Left renal pelvis (tissue), 4 donors: Measurements from ENCODE around the gene IDI1. TPM values are rescaled to one million over a fixed set of nuclear protein-coding genes. Genes with fewer than 3 reads are reported as not detected.
"Not testable (repeated sequence)": the region's sequence is repeated elsewhere in the genome, so short reads cannot be mapped to it uniquely, and the experiment has no call there.

Experiments used
- DNase-seq, 4 donors: peaks; one replicate each; pipeline ENCODE4 v3.0.0-alpha.2; 2013; ENCODE audit warnings: low read depth in 4 of 4, low spot score in 3 of 4
- polyA plus RNA-seq, 4 donors: library from polyadenylated mRNA; unstranded; fragments of 120-200 nt; gene quantifications; one replicate each; pipeline ENCODE4 v1.2.1, GENCODE V29; 2013; ENCODE audit not compliant: insufficient read length in 4 of 4

IDI1 gene
- polyA plus RNA-seq = 10 to 100 TPM; 49.0 to 81.4 (median 70.4) TPM

DNA sequence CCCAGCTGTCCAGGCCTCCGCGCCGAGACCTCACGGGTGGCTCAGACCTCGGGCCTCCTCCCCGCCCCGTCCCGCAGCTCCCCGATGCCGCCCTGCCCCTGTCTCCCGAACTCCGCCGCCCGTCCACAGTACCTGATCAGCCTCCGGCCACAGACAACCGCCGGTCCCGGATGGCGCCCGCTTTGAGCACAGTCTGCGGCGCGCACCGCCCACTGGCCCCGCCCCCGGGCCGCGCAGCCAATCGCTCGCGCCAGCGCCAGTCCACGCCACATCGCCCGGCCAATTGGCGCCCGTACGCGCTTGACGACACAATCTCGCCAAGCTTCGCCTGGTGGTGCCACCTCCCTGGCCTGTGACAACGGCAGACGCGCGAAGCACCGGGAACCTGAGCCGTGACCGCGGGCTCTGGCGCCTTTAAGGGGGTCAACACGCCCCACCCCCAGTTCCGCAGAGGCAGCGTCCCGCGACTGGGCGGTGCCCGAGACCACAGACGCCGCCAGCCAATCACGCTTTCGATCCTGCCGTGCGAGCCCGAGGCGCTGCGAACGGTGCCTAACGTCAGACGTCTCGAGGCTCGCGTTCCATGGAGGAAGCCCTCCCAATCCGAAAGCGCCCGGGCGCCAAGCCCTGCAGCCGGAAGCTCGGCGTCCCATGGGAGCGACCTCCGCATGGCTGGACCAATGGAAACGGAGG is at the start of gene IDI1:
Gene IDI1 (minus strand): TSS at position 388 of the 693 bp plus-strand sequence. CDS start 116 bp downstream, at position 272.
- peak; percentile 92 to 96 (median 96) for DNase-seq

DNA sequence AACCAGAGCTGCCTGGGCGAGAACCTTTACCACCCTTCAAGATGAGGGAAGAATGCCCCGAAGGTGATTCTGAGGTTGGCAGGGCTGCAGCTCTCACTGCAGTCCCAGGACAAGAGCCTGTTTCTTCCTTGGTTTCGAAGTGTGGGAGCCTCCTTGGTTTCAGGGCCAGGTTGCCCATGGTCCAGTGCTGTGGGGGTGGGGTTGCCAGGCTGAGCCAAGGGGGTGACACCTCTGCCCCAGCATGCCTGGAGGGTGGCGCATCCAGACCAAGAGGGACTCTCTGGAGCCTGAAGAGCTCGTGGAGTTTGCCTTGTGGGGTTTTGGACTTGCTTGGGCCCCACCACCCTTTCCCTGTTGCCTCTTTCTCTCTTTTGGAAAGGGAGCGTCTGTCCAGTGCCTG is 48.5 kb upstream of the IDI1 start:
- DNase-seq = no peak

DNA sequence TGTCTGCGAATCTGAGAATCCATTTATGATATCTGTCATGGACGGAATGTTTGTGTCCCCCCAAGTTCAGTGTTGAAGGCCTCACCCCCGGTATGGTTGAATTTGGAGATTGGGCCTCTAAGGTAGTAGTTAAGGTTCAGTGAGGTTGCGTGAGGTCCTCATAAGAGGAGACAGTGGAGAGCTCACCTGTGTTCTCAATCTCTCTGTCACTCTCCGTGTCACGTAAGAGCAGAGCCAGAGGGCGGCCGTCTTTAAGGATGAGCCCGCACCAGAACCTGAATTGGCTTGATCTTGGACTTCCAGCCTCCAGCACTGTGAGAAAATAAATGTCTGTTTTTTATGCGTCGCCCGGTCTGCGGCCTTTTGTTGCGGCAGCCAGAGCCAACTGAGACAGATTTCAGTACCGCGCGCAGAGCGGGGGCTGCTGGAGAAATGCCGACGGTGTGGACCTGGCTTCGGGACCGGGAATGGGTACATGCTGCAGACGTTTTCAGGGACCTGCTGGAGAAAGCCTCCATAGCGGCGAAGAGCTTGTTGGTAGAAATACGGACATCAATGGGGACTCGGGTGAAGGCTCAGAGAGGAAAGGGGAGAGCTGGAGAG is 47.5 kb upstream of the IDI1 start:
- no peak for DNase-seq

DNA sequence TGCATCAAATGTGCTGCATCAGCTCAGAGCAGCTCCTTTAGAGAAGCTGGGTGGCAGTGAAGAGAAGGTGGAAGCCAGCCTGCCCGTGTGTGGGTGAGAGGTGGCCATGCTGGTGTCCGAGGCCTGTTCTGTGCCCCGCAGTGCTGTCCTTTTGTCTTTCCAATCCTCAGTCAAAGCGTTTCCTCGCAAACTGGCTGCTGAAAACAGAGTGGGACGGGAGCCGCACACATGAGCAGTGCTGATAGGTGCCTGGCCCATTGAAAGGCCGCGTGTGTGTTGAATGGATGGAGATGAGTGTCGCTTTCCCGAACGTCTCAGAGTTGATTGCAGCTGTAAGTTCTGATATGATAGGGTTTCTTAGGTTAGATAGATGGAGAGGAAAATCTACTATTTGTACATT is 46.6 kb upstream of the IDI1 start:
- DNase-seq = no peak

DNA sequence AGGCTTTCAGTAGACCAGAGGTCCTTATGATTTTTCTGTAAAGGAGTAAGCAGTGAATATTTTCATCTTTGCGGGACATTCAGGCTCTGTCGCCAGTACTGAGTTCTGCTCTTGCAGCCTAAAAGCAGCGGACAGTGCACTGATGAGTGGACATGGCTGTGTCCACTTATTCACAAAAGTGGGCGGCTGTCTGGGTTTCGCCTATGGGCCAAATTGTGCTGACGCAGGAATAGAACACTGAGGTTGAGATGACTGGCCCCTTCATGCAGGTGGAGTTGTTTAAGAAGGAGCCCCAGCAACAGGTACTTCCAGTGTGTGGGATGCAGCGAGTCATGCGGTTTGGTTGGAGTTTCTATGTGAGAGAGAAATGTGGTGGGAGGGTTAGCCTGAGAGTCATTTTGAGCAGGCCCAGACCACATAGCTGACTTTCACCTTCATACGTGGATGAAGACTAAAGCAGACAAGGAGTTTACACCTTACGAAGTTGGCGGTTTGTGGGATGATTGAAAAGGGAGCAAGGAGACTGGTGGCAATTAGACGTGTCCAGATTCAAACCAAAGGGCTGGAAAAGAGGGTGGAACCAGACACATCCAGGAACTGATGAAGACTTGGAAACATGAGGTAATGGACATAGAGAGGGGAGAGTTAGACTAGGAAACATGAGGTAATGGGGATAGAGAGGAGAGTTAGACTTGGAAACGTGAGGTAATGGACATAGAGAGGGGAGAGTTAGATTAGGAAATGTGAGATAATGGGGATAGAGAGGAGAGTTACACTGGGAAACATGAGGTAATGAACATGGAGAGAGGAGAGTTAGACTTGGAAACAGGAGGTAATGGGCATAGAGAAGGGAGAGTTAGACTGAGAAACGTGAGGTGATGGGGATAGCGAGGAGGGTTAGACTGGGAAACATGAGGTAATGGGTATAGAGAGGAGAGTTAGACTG is 45.5 kb upstream of the IDI1 start:
- no peak for DNase-seq

DNA sequence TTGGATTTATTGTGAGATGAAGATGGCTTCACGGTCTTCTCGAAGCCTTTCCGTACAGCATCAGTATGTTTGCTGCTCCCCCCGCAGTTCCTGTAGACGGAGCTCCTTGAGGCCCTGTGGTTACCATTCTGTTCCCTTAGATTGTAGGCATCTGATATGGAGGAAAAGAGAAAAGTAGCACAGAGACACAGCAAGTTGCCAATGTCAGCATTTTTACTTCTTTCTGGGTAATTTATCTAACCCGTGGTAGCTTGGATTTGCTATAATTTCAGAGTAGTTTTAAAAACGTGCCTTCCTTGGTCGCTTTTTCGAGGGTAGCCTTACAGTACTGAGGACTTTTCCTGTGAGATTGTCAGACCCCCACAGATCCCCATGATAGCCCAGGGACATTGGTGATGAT is 44.8 kb upstream of the IDI1 start:
- DNase-seq = no peak

DNA sequence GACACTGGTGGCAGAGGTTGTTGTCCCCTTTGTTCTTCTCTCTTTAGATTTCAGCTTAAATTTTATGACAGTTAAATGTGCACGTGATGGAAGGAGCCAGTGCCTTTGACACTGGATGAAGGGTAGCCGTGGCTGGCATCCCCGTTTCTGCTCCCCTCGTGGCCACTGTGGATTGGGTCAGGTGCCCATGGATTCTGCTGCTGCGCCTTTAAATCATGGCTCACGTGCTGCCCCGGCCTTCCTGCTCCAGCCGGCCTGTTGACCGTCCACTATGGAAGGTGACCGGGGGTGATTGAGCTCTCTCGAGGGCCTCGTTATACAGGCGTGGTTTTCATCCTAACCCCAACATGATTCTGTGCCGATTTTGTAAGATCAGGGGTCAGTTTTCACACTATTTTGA is 41.8 kb upstream of the IDI1 start:
- no peak for DNase-seq

DNA sequence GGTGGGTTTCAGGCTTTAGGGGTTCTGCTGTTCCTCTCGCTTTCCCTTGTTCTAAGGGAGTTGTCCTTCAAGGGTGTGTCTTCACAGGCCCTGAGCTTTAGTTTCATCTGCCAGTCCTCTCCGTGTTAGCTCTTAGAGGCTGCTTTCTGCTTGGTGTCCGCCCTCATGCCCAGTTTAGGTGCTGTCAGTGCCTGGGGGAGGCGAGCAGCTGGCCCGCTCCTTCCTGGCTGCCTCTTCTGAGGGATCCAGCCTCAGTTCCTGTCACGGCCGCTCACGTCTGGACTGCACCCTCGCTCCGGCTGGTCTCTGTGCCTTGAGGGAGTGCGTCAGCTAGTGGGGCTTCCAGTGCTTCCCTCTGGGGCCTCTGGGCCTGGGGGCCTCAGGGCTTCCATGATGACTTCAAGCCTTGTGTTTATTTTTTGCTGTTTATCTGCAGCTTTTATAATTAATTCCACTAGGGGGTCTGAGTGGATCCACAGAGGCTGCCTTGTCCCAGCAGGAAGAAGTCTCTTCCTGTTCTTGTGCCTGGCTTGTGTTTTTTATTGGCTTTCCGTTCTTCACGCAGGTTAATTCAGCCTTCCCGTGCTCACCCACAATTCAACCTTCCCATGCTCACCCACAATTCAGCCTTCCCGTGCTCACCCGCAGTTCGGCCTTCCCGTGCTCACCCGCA is 40.2 kb upstream of the IDI1 start:
- DNase-seq = no peak

DNA sequence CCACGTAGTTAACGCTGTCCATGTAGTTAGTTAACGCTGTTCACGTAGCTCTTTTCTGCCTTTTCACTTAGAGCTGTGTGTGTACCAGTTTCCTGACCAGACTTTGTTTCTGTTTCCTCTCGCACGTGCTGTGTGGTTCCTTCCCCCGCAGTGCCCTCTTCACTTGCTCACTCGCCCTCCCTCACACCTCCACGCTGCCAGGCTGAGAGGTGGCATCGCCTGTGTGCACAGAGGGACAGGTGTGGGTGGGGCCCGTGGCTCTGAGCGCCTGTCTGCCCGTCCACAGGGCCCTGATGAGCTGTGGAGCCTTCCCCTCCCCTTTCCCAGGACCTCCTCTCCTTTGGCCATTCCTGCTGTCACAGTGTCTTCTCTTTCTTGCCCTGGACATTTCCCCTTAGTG is 37.9 kb upstream of the IDI1 start:
- DNase-seq = no peak

DNA sequence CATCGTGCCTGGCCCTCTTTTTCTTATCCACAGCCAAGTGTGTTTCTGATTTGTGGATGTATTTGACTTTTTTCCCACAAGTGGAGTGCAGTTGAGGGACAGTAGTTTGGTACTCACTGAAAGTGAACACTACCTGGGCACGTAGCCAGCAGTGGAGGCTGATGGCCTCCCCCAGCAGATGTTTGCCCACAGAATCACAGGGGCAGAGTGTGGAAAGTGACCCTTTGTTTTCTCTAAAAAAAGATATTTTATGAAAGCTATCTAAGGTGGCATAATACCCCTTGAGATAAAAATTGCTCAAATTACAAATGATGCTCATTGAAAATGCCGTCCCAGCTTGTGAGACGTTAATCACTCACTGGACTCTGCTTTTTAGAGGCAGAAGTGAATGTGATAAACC is 36.3 kb upstream of the IDI1 start:
- DNase-seq = no peak

DNA sequence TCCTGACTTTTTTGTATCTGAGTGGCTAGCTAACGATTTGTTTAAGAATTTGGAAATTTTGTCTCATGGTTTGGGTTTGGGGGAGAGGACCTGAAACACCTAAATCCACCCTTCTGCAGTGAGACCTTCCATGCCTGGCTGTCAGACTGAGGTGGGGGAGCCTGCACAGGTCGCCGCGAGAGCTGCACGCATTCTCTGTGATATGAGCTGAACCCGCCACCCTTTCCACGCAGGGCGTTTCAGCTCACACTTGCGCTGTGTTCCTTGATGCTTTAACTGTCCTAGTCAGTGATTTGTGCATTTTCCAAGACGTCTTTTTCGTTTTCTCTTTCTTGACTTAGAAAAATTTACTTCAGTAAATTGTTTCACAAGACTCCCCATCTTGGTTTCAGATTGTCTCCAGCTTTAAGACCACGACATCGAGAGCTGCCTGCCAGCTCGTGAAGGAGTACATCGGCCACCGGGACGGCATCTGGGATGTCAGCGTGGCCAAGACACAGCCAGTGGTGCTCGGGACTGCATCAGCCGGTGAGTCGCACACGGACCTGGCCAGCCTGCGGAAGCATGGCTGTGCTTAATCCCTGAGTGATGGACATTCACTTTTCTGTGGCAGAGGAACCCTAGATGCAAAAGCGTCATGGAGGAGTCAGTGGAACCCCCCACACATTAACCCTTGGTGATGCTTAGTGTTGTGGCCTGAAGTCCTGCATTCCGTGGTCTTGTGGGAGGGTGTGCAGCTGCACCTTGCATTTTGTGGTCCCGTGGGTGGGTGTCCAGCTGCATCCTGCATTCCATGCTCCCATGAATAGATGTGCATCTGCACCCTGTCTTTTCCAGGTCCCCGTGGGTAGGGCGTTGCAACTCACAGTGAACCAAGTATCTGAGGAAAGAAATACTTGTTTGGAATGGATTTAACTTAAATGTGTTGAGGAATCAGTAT is 35.4 kb upstream of the IDI1 start:
- DNase-seq = no peak

DNA sequence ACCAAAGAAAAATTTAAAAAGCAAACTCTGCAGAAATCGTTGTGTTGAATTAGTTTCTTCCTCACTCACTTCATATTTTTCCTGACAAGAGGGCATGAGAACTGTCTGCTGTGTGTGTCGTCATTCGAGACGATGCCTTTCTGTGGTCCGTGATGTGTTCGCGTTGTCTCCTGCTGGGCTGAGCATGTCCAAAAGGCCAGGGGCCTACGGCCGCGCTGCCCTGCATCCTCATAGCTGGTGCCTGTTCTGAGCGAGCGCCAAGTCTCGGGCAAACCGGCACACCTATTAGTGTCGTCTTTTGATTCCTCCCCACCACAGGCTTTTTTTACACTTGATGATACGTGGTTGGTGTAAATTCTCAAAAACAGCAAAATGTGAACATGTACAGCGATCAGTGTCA is 34.7 kb upstream of the IDI1 start:
- no peak for DNase-seq

DNA sequence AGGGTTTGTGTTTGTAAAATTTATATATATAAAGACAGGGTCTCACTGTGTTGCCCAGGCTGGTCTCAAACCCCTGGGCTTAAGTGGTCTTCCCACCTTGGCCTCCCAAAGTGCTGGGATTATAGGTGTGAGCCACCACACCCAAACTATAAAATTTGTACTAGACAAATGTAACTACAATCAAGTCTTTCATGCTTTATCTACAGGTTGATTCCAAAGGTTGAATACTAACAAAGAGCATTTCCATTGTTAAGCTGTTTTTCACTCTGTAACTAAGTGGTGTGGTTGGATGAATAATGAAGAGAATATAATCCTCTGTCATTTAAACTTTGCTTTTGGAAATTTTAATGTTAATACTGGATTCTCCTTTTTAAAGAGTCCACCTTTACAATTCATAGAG is 29.7 kb upstream of the IDI1 start:
- DNase-seq = no peak

DNA sequence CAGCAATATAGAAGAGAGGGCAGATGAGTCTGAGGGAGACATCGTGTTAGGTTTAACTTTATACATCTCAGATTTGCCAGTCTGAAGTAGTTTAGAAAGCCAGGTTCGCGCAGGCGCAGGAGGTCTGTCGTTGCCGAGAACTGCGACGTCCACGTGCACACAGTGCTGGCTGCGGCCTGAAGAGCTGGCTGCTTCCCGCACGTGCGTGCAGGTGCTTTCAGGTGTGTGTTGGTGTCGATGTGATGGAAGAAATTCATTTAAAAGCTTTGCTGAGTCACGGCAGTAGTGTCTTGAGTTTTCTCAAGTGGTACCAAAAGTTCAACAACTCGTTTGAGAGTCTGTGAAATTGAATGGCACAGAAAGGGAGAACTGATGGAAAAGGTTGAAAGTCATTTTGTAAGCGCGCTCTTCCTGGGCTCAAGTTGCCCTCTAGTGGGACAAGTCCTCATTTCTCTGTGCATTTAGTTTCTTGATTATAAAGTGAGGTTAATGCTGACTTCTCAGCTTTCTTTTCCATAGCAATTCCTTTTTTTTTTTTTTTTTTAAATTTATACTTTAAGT is 25.9 kb upstream of the IDI1 start:
- DNase-seq = no peak

DNA sequence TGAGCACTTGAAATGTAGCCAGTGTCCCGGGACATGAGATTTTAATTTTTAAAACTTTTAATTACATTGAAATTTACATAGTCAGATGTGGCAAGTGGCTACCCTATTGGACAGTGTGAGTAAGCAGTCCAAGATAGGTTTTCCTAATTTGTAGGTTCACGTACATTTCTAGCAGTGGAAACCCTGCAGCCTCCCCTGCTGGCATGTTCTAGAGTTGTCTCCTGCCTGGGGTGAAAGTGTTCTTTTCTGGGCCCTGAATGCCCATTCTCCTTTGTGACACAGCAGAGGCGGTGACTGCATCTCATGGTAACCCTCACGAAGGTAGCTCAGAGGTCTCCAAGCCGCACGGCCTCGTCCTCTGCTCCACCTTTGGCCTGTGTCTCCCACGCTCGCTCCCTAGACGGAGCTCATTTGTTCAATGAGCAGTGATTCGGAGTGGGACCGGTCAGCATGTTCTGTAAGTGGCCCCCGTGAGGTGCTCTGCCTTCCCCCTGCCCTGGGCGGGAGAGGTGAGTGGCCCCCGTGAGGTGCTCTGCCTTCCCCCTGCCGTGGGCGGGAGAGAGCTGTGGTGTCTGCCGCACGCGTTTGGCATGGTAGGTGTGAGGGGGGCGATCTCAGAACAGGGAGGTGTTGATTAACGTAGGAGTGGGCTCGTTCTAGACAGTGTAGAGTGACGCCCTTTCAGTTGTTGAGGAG is 25.3 kb upstream of the IDI1 start:
- no peak for DNase-seq

DNA sequence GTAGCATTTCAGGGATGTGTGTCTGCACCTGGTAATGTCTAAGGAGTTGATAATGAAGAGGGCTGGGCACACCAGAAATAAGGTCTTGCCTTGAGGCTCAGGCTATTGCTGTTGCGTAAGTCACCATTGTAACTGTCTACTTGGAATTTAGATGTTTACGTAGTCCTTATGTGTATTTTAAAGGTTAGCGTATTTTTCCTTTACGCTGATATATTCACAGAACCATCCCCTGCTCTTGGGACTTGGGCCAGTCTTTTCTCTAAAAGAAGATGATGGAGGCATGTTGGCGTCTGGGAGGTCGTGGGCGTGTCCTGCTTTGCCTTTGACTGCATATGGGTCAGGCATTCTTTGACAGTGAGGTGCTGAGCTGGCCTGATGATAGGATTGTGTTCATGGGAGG is 22.0 kb upstream of the IDI1 start:
- no peak for DNase-seq

DNA sequence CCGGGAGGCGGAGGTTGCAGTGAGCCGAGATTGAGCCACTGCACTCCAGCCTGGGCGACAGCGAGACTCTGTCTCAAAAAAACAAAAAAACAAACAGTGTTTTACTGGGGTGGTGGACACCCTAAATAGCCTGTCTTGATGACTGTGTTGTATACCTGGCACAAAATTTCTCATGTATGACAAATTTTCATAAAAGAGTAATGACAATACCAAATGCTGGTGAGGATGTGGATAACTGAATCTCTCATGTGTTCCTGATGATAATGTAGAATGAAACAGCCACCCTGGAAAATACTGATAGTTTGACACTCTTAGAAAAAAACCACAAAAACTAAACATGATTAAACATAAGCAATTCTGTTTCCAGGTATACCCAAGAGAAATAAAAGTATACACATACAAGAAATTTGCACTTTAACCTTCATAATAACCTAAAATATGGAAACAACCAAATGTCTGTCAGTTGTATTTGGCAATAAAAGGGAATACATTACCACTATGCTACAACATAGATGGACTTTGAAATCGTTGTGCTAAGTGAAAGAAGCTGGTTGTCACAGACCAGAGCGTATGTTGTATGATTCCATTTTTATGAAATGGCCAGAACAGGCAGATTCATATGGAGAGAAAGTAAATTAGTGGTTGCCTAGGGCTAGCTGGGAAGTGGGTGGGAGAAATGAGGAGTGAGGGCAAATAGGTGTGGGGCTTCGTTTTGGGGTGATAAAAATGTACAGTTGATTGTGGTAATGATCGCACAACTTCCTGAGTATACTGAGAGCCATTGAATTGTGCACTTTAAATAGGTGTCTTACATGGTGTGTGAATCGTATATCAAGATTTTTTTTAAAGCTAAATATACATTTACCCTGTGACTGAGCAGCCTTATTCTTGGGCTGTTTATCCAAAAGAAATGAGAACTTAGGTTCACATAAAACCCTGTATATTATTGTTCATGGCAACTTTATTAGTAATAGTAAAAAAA is 19.8 kb upstream of the IDI1 start:
- no peak for DNase-seq

DNA sequence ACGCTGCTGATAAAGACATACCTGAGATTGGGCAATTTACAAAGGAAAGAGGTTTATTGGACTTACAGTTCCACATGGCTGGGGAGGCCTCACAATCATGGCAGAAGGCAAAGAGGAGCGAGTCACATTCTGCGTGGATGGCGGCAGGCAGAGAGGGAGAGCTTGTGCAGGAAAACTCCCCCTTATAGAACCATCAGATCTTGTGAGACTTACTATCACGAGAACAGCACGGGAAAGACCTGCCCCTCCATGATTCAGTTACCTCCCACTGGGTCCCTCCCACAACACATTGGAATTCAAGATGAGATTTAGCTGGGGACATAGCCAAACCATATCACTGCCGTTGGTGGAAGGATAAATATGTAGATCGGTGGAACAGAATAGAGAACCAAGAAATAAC is 17.8 kb upstream of the IDI1 start:
- not testable (repeated sequence) for DNase-seq
